ENCODE data around the gene COL8A1.
A peak's percentile ranks its signal among the peaks of the same experiment; 100 is the strongest.

The COL8A1 gene

DNA sequence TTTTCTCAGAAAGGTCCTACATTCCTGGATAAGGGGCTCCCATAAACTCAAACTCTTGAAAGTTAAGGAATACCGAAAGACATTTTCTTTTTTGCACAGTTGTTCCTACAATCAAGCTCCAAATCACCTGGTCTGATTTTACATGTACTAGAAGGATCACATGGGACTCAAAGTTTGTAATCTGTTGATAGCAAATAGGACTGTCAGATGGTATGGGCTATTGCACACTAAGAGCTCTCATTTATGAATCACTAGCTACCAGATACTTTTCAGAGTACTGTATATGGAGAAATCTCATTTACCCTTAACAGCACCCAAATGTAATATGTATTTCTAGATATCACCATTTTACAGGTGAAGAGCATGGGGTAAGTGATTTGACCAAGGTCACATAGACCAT is 129.7 kb downstream of the COL8A1 start:
- DNase-seq (ENCODE audit: low read depth), result no peak
- no peak overlapping the region for H3K4me3 ChIP-seq (ENCODE audit: low read depth, low read length)
- in situ Hi-C loops (cut with HindIII; ENCODE audit: low sequenced_read_pairs), result no loop called here
- TF ChIP-seq, protein P1, sequence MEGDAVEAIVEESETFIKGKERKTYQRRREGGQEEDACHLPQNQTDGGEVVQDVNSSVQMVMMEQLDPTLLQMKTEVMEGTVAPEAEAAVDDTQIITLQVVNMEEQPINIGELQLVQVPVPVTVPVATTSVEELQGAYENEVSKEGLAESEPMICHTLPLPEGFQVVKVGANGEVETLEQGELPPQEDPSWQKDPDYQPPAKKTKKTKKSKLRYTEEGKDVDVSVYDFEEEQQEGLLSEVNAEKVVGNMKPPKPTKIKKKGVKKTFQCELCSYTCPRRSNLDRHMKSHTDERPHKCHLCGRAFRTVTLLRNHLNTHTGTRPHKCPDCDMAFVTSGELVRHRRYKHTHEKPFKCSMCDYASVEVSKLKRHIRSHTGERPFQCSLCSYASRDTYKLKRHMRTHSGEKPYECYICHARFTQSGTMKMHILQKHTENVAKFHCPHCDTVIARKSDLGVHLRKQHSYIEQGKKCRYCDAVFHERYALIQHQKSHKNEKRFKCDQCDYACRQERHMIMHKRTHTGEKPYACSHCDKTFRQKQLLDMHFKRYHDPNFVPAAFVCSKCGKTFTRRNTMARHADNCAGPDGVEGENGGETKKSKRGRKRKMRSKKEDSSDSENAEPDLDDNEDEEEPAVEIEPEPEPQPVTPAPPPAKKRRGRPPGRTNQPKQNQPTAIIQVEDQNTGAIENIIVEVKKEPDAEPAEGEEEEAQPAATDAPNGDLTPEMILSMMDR (IDR thresholded peaks at IDR 0.05; ENCODE audit: low read depth, low read length, missing control alignments), result no peak

DNA sequence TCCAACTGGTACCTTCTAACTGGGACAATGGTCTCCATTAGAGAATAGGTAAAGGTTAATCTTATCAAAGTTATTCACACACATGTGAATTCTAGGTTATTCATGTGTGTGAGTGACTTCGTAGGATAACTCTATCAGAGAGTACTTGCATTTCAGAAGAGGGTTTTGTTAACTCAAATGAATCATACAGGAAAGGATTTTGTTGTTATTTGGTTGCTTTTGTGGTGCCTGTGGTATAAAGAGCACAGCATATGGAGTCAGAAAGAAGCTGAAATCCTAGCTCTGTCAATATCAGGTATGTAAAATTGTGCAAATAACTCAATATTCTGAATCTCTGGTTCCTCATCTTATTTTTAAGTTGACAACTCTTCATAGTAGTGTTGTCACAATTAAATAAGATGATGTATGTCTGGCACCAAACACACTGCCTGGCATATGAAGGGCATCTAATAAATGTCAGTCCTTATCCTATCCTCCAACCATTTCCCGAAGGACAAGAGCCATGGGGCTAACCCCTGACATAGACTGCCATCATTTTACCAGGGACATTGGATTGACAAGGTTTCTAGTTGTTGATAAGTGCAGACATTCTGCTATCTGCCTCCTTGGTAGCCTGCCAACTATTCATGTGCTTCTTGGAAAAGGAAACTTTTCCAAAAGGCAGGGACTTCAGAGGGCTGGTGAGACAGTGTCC is 130.6 kb downstream of the COL8A1 start:
- TF ChIP-seq, protein P1 (IDR thresholded peaks at IDR 0.05; ENCODE audit: low read depth, low read length, missing control alignments), result no peak
- no peak overlapping the region for H3K4me3 ChIP-seq (ENCODE audit: low read depth, low read length)
- in situ Hi-C loops (cut with HindIII; ENCODE audit: low sequenced_read_pairs), result no loop called here
- DNase-seq (ENCODE audit: low read depth), result no peak

DNA sequence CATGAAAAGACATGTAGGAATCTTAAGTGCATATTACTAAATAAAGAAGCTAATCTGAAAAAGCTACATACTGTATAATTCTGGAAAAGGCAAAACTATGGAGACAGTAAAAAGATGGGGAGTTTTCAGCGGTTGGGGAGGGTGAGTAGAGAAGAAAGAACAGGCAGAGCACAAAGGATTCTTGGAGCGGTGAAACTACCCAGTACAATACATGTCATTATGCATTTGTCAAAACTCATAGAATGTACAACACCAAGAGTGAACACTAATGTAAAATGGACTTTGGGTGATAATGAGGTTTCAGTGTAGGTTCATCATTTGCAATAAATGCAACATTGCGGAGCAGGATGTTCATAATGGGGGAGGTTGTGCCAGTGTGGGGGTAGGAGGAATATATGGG is 133.8 kb downstream of the COL8A1 start:
- in situ Hi-C loops (cut with HindIII; ENCODE audit: low sequenced_read_pairs), result no loop called here
- DNase-seq (ENCODE audit: low read depth), result no peak
- H3K4me3 ChIP-seq (ENCODE audit: low read depth, low read length), result no peak overlapping the region
- TF ChIP-seq, protein P1 (IDR thresholded peaks at IDR 0.05; ENCODE audit: low read depth, low read length, missing control alignments), result no peak

DNA sequence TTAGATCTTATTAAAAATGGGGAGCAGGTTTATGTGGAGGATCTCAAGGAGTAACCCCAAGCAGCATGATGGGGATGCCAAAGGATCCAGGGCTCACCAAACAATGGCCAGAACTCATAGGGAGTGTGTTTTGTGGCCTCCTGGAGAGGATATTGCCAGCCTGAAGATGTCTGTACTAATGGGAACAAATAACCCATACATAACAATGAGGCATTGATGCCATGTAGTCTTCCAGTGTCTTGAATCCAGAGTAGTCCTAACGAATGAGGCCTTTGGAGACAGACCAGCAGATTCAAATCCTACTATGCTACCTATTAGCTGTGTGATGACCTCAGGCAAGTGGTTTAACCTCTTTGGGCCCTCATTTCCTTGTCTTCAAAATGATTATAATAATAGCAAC is 134.3 kb downstream of the COL8A1 start:
- TF ChIP-seq, protein P1 (IDR thresholded peaks at IDR 0.05; ENCODE audit: low read depth, low read length, missing control alignments), result no peak
- DNase-seq (ENCODE audit: low read depth), result no peak
- no peak overlapping the region for H3K4me3 ChIP-seq (ENCODE audit: low read depth, low read length)
- in situ Hi-C loops (cut with HindIII; ENCODE audit: low sequenced_read_pairs), result no loop called here

DNA sequence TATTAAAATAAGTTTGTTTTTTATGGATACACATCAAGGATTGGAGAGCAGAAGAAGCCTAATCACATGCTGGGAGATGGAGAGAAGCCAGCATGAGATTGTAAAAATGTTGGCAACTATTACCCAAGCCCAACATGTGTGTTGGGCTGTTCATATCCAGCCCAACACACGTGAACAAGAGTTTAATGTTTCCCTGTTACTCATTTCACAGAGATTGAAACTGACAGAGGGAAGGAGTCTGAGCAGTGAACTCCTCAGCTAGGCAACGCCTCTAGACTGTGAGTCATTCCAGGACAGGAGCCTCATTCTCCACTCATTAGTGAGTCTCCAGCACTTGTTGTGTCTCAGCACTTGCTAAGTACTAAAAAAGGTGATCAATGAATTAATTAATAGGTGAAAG is 136.1 kb downstream of the COL8A1 start:
- peak; percentile 60 for DNase-seq (ENCODE audit: low read depth)
- in situ Hi-C loops (cut with HindIII; ENCODE audit: low sequenced_read_pairs), result no loop called here
- TF ChIP-seq, protein P1 (IDR thresholded peaks at IDR 0.05; ENCODE audit: low read depth, low read length, missing control alignments), result no peak

DNA sequence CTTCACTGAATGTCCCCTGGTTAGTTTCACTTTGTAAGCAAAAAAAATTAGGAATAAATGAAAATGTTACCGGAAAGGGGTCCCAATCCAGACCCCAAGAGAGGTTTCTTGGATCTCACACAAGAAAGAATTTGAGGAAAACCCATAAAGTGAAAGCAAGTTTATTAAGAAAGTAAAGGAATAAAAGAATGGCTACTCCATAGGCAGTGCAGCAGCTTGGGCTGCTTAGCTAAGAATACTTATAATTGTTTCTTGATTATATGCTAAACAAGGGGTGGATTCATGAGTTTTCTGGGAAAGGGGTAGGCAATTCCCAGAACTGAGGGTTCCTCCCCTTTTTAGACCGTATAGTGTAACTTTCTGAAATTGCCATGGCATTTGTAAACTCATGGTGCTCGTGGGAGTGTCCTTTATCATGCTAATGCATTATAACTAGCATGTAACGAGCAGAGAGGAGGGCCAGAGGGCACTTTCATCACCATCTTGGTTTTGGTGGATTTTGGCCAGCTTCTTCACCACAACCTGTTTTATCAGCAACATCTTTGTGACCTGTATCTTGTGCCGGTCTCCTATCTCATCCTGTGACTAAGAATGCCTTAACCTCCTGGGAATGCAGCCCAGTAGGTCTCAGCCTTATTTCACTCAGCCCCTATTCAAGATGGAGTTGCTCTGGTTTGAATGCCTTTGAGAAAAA is 138.3 kb downstream of the COL8A1 start:
- in situ Hi-C loops (cut with HindIII; ENCODE audit: low sequenced_read_pairs), result no loop called here
- DNase-seq (ENCODE audit: low read depth), result no peak
- TF ChIP-seq, protein P1 (IDR thresholded peaks at IDR 0.05; ENCODE audit: low read depth, low read length, missing control alignments), result no peak
- no peak overlapping the region for H3K4me3 ChIP-seq (ENCODE audit: low read depth, low read length)

More for the DNA sequence above, 136.1 kb downstream of the COL8A1 start:
- no peak overlapping the region for H3K4me3 ChIP-seq (ENCODE audit: low read depth, low read length)
